Peyer's patch (tissue), 4 donors: ENCODE results near the gene XYLB. TPM values are rescaled to one million over a fixed set of nuclear protein-coding genes. Genes with fewer than 3 reads are reported as not detected.

Experiments
- DNase-seq, 3 donors: peaks; one replicate each; pipeline ENCODE4 v3.0.0-alpha.2; 2017 to 2019
- H3K27ac ChIP-seq, 4 donors: fragments of 200-600 bp; sonication (generic); one replicate each; pipeline ENCODE4 v1.5.1; 2016 to 2019
- H3K27me3 ChIP-seq, 2 donors: fragments of 200-600 bp; sonication (generic); one replicate each; pipeline ENCODE4 v1.5.1; 2019
- H3K36me3 ChIP-seq, 3 donors: fragments of 200-600 bp; sonication (generic); one replicate each; pipeline ENCODE4 v1.5.1; 2016 to 2019
- H3K4me1 ChIP-seq, 4 donors: fragments of 200-600 bp; sonication (generic); one replicate each; pipeline ENCODE4 v1.5.1; 2016 to 2019
- H3K4me3 ChIP-seq, 4 donors: fragments of 200-600 bp; sonication (generic); 1 replicate in 3 of 4; 2 replicates in 1 of 4; pipeline ENCODE4 v1.5.1; 2016 to 2019; ENCODE audit warnings: mild to moderate bottlenecking in 1 of 4
- H3K9me3 ChIP-seq, 4 donors: fragments of 200-600 bp; sonication (generic); one replicate each; pipeline ENCODE4 v1.5.1; 2016 to 2019; ENCODE audit warnings: mild to moderate bottlenecking in 1 of 4
- CTCF ChIP-seq, 6 experiments: fragments of 450-650 bp in 4 of 6; fragments of 200-600 bp in 2 of 6; sonication (generic) in 1 of 6; IDR thresholded peaks; one replicate each; pipeline ENCODE4 v1.5.1; 2017 to 2019; ENCODE audit warnings: antibody characterized with exemption in 6 of 6, mild to moderate bottlenecking in 3 of 6, moderate library complexity in 1 of 6
- POLR2A ChIP-seq, 2 donors: fragments of 450-650 bp; IDR thresholded peaks; one replicate each; pipeline ENCODE4 v1.5.1; 2017; ENCODE audit warnings: antibody characterized with exemption in 2 of 2, mild to moderate bottlenecking in 2 of 2, moderate library complexity in 2 of 2
- total RNA-seq, 4 donors: library from RNA; depleted of rRNA; stranded (reverse); fragments of >200 nt; gene quantifications; one replicate each; pipeline ENCODE4 v1.1.0, GENCODE V29; 2016

The XYLB gene
- total RNA-seq, 4 donors from 2014 or later: 7.4 to 39.6 (median 18.2) TPM

- Histone ChIP-seq H3K9me3 (no peaks in the 10 kb centered on the region), H3K36me3 (no peaks in the 10 kb centered on the region), H3K4me3 (no peak overlapping the region), H3K27me3 (no peaks in the 10 kb centered on the region), H3K4me1 (peaks cover 0 to 3% (median 0%) of the 10 kb centered on the region in 4 donors), H3K27ac (no peak overlapping the region)
- no peak for DNase-seq
- TF ChIP-seq CTCF (IDR thresholded peaks at IDR 0.05) (no peak), POLR2A (IDR thresholded peaks at IDR 0.05) (no peak)
Measured at GRCh38 chr3:38343797-38344594, 2.6 kb upstream of the XYLB start.

GRCh38 chr3:38345879-38346586 lies 552 bp upstream of the XYLB start:
- Histone ChIP-seq H3K27ac (peak overlapping the region in 3 of 4 donors; percentile 11 to 75 (median 62)), H3K36me3 (no peaks in the 10 kb centered on the region), H3K9me3 (no peaks in the 10 kb centered on the region), H3K27me3 (no peaks in the 10 kb centered on the region), H3K4me3 (peak overlapping the region; percentile 57 to 71 (median 64)), H3K4me1 (peaks cover 0 to 3% (median 0%) of the 10 kb centered on the region in 4 donors)
- DNase-seq: no peak
- TF ChIP-seq POLR2A (IDR thresholded peaks at IDR 0.05) (no peak), CTCF (IDR thresholded peaks at IDR 0.05) (no peak)

GRCh38 chr3:38347421-38348200 lies 1.0 kb downstream of the XYLB start:
- H3K9me3 ChIP-seq: no peaks in the 10 kb centered on the region
- H3K4me3 ChIP-seq: peak overlapping the region; percentile 57 to 71 (median 64)
- no peak for TF ChIP-seq CTCF (IDR thresholded peaks at IDR 0.05)
- no peak for TF ChIP-seq POLR2A (IDR thresholded peaks at IDR 0.05)
- H3K4me1 ChIP-seq: peaks cover 0 to 3% (median 0%) of the 10 kb centered on the region in 4 donors
- peak in 2 of 3 donors; percentile 58 to 63 for DNase-seq
- no peaks in the 10 kb centered on the region for H3K27me3 ChIP-seq
- H3K36me3 ChIP-seq: no peaks in the 10 kb centered on the region
- peak overlapping the region; percentile 11 to 75 (median 56) for H3K27ac ChIP-seq

GRCh38 chr3:38348903-38349302 lies 2.3 kb downstream of the XYLB start:
- Histone ChIP-seq H3K9me3 (no peaks in the 10 kb centered on the region), H3K4me3 (no peak overlapping the region), H3K36me3 (no peaks in the 10 kb centered on the region), H3K27ac (no peak overlapping the region), H3K27me3 (no peaks in the 10 kb centered on the region), H3K4me1 (peaks cover 0 to 3% (median 0%) of the 10 kb centered on the region in 4 donors)
- no peak for DNase-seq
- TF ChIP-seq CTCF (IDR thresholded peaks at IDR 0.05): no peak
- no peak for TF ChIP-seq POLR2A (IDR thresholded peaks at IDR 0.05)

GRCh38 chr3:38349684-38350359 lies 3.2 kb downstream of the XYLB start:
- Histone ChIP-seq H3K9me3 (no peaks in the 10 kb centered on the region), H3K4me3 (no peak overlapping the region), H3K27me3 (no peaks in the 10 kb centered on the region), H3K4me1 (peaks cover 0 to 3% (median 0%) of the 10 kb centered on the region in 4 donors), H3K36me3 (no peaks in the 10 kb centered on the region), H3K27ac (no peak overlapping the region)
- no peak for TF ChIP-seq CTCF (IDR thresholded peaks at IDR 0.05)
- TF ChIP-seq POLR2A (IDR thresholded peaks at IDR 0.05): no peak
- no peak for DNase-seq
